Retinal pigment epithelial cell (primary cell): ENCODE data around the gene ARSD.
A peak's percentile ranks its signal among the peaks of the same experiment; 100 is the strongest.
"Not testable (repeated sequence)": the region's sequence is repeated elsewhere in the genome, so short reads cannot be mapped to it uniquely, and the experiment has no call there.

Source experiments
- DNase-seq: peaks from one replicate; pipeline ENCODE4 v3.0.0-alpha.2; 2010; ENCODE audit warnings: low read depth
- H3K4me3 ChIP-seq: 2 replicates; pipeline ENCODE4 v1.5.1; 2011; ENCODE audit warnings: mild to moderate bottlenecking, low read length, control low read depth, moderate library complexity
- TF ChIP-seq, protein P1 (sequence below): conservative IDR thresholded peaks from 2 replicates; pipeline ENCODE4 v1.5.1; 2011; ENCODE audit warnings: low read depth, low read length, control low read depth, inconsistent platforms

The ARSD gene

DNA sequence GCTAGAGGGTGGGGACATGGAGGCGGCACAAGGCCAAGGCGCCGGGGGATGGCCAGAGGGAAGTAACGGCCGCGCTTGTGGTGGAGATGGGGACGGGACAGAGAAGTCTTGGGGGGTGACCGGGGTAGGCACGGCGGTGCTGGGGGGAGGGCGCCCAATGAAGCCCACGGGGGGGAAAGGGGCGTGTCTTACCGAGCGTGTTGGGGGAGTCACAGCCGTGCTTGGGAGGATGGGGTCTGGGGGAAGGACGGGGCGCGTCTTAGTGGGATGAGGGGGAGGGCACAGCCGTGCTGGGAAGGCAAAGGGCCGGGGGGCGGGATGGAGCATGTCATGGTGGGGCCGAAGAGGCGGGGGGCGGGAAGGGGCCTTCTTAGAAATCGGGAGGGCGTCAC is 952 bp downstream of the ARSD start:
- no peak for DNase-seq
- H3K4me3 ChIP-seq, result peak overlapping the region; percentile 75
- TF ChIP-seq, protein P1, sequence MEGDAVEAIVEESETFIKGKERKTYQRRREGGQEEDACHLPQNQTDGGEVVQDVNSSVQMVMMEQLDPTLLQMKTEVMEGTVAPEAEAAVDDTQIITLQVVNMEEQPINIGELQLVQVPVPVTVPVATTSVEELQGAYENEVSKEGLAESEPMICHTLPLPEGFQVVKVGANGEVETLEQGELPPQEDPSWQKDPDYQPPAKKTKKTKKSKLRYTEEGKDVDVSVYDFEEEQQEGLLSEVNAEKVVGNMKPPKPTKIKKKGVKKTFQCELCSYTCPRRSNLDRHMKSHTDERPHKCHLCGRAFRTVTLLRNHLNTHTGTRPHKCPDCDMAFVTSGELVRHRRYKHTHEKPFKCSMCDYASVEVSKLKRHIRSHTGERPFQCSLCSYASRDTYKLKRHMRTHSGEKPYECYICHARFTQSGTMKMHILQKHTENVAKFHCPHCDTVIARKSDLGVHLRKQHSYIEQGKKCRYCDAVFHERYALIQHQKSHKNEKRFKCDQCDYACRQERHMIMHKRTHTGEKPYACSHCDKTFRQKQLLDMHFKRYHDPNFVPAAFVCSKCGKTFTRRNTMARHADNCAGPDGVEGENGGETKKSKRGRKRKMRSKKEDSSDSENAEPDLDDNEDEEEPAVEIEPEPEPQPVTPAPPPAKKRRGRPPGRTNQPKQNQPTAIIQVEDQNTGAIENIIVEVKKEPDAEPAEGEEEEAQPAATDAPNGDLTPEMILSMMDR, result no peak

DNA sequence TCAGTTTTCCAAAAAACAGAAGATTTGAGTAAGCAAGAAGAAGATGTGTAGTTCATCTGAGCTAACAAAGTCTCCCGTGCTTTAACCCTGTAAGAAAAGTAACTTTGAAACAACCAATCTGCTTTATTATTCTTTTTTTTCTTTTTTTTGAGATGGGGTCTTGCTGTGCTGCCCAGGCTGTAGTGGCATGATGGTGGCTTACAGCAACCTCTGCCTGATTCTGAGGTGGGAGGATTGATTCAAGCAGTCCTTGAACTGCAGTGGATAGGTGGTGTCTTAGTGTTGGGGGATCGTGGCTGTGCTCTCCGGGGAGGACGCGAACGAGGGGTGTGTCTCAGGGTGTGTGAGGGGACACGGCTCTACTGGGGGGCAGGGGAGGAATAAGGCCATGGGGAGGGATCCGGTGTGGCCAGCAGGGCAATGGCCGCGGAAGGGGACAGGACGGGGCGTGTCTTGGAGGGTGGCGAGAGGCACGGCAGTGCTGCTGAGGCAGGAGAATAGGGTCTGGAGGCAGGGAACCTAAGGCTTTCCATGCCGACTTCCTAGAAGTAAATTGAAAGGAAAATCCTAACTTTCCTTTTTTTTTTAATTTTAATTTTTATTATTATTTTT is 2.4 kb downstream of the ARSD start:
- no peak overlapping the region for H3K4me3 ChIP-seq
- no peak for DNase-seq

DNA sequence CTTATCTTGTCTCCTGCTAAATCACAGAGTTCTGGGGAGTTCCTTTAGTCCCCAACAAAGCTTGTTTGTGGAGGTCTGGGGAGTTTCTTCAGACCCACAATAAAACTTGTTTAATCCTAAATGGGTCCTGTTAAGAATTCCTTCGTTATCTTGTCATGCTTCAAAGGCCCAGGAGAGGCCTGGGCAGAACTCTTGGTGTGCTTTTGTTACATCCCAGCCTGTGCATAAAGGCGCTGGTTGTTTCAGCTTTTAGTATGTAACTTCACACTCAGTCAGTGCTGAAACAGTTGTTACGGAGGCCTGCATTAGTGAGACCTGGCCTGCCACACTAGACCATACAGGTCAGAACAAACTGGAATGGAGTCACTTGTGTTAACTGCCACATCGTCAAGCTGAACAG is 2.9 kb downstream of the ARSD start:
- DNase-seq, result not testable (repeated sequence)

More for the DNA sequence above, 2.4 kb downstream of the ARSD start:
- TF ChIP-seq, protein P1, result no peak

DNA sequence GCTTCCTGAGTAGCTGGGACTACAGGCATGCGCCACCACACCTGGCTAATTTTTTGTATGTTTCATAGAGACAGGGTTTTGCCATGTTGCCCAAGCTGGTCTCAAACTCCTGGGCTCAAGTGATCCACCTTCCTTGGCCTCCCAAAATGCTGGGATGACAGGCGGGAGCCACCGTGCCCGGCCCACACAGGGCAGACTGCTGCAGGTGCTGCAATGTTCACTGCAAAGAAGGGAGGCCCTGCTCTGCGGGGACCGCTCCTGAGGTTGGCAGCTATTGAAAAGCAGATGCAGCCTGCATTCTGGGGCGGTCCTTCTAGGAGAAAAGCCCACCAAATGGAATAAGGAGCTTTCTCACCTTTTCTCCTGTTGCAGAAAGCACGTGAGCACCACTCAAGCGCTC is 5.0 kb downstream of the ARSD start:
- no peak for DNase-seq
- no peak overlapping the region for H3K4me3 ChIP-seq
- TF ChIP-seq, protein P1, result no peak

More for the DNA sequence above, 2.9 kb downstream of the ARSD start:
- H3K4me3 ChIP-seq, result not testable (repeated sequence)

DNA sequence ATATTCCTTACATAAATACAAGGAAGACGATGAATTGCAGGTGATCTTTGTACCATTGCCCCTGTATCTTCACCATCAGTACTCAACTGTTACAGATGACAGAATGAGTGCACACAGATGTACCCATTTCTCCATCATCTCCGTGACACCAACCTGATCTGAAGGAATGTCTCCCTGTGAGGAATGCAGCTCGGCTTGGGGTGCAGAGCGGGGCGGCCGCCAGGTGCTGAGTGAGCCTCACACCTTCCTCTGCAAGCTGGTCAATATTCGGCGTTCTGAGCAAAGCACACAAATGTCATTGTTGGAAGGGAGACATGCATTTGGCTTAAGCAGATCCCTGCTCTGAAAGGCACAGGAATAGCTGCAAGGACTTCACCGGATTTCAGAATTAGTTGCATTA is 7.4 kb downstream of the ARSD start:
- no peak overlapping the region for H3K4me3 ChIP-seq
- DNase-seq, result no peak
- TF ChIP-seq, protein P1, result no peak

DNA sequence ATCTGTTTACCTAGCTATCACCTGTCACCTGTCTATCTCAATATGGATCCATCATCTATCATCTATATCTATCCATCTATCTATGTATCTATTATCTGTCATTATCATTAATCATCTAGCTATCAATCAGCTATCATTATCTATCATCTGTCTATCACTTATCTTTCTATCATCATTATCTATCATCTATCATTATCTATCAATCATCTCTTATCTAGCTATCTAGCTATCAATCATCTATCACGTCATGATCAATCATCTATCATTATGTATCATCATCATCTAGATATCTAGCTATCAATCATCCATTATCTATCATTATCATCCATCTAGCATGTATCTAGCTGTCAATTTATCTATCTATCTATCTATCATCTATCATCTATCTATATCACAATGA is 7.9 kb downstream of the ARSD start:
- no peak overlapping the region for H3K4me3 ChIP-seq
- TF ChIP-seq, protein P1, result no peak
- no peak for DNase-seq

DNA sequence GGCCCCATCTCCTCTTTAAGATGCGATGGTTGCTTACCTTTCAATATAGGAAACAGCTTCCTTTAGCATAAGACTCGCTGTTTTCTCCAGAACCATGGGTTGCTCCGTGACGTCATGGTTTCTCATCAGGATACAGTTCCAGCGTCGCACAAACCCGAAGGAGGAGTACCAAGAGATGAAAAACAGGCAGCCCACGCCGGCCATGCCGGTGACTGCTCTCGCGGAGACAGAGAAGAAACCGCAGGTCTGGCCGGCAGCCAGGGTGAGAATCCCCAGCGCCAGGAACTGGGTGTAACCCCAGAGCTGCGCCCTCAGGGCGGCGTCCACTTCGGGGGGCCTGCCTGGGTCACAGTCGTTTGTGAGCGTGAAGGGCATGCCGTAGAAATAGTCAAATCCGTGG is 11.4 kb downstream of the ARSD start:
- TF ChIP-seq, protein P1, result no peak
- no peak for DNase-seq

More for the DNA sequence above, 11.4 kb downstream of the ARSD start:
- H3K4me3 ChIP-seq, result no peak overlapping the region
